ENCODE data around the gene NMNAT2.

Gene NMNAT2

DNA sequence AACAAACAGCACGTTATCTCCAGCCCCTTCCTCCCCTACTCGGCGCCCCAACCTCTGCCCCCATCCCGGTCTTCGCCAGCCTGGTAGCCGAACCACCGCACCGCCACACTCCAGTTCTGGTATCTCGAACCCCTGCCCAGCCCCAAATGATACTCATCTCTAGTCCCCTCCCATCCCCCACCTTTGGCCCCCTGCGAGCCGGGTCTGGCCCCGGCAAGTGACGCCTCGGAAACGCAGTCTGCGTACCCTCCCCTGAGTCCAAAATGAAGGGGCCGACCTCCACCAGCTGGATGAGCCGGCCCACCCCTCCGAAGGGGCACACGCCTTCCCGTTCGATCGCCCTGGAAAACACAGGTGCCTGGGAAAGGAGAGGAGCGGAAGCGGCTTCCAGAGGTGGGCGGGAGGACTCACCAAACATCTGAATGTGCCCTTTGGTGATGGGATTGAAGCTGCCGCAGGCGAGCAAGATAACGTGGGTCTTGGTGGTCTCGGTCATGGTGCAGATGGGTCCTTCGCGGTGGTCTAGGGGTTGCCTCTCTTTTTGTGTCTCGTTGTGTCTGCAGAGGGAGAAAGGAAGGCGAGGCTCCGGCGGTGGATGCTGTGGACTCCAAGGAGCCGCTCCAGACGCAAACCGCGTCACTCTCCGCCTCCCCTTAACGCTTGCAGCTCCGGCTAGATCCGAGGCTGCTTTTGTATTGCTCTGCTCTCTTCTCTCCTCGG is at the start of gene NMNAT2:
TSS of gene NMNAT2 (minus strand) at position 609 of the 720 bp plus-strand sequence. CDS start at position 496, 113 bp downstream.
- peak; percentile 5 for DNase-seq (ENCODE audit: low read depth, low spot score)
- in situ Hi-C loops (cut with HindIII; ENCODE audit: low sequenced_read_pairs): no loop called here

DNA sequence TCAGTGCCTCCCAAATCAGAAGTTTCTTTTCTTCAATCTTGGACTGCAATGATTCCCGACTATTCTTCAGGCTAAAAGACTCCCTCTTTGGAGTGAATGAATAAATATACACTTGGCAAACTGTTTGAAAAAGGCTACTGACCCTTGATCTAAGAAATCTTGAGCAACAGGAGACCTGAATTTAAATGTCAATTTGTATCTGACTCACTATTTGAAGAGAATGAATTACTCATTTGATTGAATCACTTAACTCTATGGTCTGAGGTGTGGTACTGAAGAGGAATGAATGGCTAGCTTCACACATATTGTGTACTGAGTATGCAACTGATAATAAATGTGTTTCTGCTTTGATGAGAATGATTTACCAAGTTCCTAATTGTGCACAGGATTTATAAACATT is 49.5 kb upstream of the NMNAT2 start:
- no peak overlapping the region for H3K4me3 ChIP-seq (ENCODE audit: low read depth, low read length)
- DNase-seq (ENCODE audit: low read depth, low spot score): no peak
- in situ Hi-C loops (cut with HindIII; ENCODE audit: low sequenced_read_pairs): no loop called here
- TF ChIP-seq CTCF (IDR thresholded peaks at IDR 0.05; ENCODE audit: low read depth, low read length): no peak

More for the DNA sequence above, at the start of gene NMNAT2:
- no peak for TF ChIP-seq CTCF (IDR thresholded peaks at IDR 0.05; ENCODE audit: low read depth, low read length)
- H3K4me3 ChIP-seq (ENCODE audit: low read depth, low read length): peak within 1 kb of the TSS; percentile 12

DNA sequence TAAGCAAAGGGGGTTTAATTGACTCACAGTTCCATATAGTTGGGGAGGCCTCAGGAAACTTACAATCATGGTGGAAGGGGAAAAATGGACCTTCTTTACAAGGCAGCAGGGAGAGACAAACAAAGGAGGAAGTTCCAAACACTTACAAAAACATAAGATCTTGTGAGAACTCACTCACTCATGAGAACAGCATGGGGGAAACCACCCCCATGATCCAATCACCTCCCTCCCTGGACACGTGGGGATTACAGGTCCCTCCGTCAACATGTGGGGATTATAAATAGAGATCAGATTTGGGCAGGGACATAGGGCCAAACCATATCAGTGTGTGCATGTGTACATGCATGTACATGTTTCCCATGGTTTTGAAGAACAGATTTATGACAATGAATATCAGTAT is 48.6 kb upstream of the NMNAT2 start:
- no peak for TF ChIP-seq CTCF (IDR thresholded peaks at IDR 0.05; ENCODE audit: low read depth, low read length)
- H3K4me3 ChIP-seq (ENCODE audit: low read depth, low read length): no peak overlapping the region
- in situ Hi-C loops (cut with HindIII; ENCODE audit: low sequenced_read_pairs): no loop called here
- DNase-seq (ENCODE audit: low read depth, low spot score): no peak

DNA sequence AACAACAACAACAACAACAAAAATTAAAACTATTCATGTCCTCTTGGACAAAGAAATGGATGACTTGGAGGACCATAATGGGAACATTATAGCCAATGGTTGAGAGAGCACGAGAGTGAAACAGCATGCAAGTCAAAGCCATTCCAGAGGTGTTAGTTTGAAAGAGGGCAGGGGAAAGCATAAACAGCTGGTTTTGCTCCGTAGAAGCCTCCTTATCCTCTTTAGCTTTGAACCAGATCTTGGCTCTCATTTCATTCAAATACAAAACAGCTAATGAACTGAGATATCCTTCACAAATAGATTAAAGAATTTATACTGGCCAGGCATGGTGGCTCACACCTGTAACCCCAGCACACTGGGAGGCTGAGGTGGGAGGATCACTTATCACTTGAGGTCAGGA is 45.4 kb upstream of the NMNAT2 start:
- no peak for DNase-seq (ENCODE audit: low read depth, low spot score)
- in situ Hi-C loops (cut with HindIII; ENCODE audit: low sequenced_read_pairs): no loop called here
- no peak for TF ChIP-seq CTCF (IDR thresholded peaks at IDR 0.05; ENCODE audit: low read depth, low read length)
- no peak overlapping the region for H3K4me3 ChIP-seq (ENCODE audit: low read depth, low read length)

DNA sequence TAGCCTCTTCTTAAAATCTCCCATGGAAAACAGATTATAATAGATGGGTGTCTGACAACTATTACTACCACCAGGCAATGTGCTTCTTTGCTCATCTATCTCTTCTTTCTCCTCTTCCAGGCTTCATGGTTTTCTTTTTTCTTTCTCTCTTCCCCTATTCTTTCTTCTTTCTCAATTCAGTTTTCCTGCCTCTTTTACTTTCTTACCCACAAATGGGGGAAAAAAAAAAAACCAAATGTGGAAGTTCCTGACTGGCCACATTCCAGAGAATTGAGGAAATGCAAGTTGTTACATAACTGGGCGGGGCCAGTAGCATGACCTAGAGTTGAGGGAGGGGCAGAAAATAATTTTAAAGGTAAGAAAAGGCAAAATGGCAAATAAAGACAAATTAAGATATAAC is 43.2 kb upstream of the NMNAT2 start:
- TF ChIP-seq CTCF (IDR thresholded peaks at IDR 0.05; ENCODE audit: low read depth, low read length): no peak
- H3K4me3 ChIP-seq (ENCODE audit: low read depth, low read length): no peak overlapping the region
- no peak for DNase-seq (ENCODE audit: low read depth, low spot score)
- in situ Hi-C loops (cut with HindIII; ENCODE audit: low sequenced_read_pairs): no loop called here

GRCh38 chr1:183460596-183460995 is 42.4 kb upstream of the NMNAT2 start:
- H3K4me3 ChIP-seq (ENCODE audit: low read depth, low read length): no peak overlapping the region
- no peak for TF ChIP-seq CTCF (IDR thresholded peaks at IDR 0.05; ENCODE audit: low read depth, low read length)
- in situ Hi-C loops (cut with HindIII; ENCODE audit: low sequenced_read_pairs): no loop called here

More at GRCh38 chr1:183460596-183460995, 42.4 kb upstream of the NMNAT2 start:
- no peak for DNase-seq (ENCODE audit: low read depth, low spot score)
